OCI-LY3 (cell line): Measurements from ENCODE around the gene RIPPLY3.
A peak's percentile ranks its signal among the peaks of the same experiment; 100 is the strongest.
"Not testable (repeated sequence)": the region's sequence is repeated elsewhere in the genome, so short reads cannot be mapped to it uniquely, and the experiment has no call there.

Source experiments
- H2AFZ ChIP-seq: fragments of 200-600, 300-600 bp; shearing (Covaris generic); 2 replicates; pipeline ENCODE4 v1.6.0; 2014; ENCODE audit warnings: antibody characterized with exemption, low read depth, low read length
- H3K27ac ChIP-seq: fragments of 200-600, 300-600 bp; sonication (generic); 2 replicates; pipeline ENCODE4 v1.5.1; 2014; ENCODE audit warnings: mild to moderate bottlenecking, low read length, moderate library complexity, mixed read lengths
- H3K27me3 ChIP-seq: fragments of 200-600, 300-600 bp; sonication (generic); 2 replicates; pipeline ENCODE4 v1.6.1; 2014; ENCODE audit warnings: low read depth, low read length, mixed read lengths
- H3K36me3 ChIP-seq: fragments of 200-600, 300-600 bp; sonication (generic); replicated peaks from 2 replicates; pipeline ENCODE3; 2014; ENCODE audit warnings: low read depth, low read length, mixed read lengths
- H3K4me1 ChIP-seq: fragments of 300-600, 200-600 bp; sonication (generic); 2 replicates; pipeline ENCODE4 v1.6.1; 2014; ENCODE audit warnings: low read length, mixed read lengths
- H3K4me2 ChIP-seq: fragments of 200-600, 300-600 bp; sonication (generic); 2 replicates; pipeline ENCODE4 v1.6.1; 2014; ENCODE audit warnings: low read length, mixed read lengths
- H3K4me3 ChIP-seq: fragments of 300-600, 200-600 bp; sonication (generic); 2 replicates; pipeline ENCODE4 v1.5.1; 2014; ENCODE audit warnings: antibody characterized with exemption, mild to moderate bottlenecking, low read length, moderate library complexity
- H3K79me2 ChIP-seq: fragments of 300-600, 200-600 bp; shearing (Covaris generic); 2 replicates; pipeline ENCODE4 v1.6.1; 2014; ENCODE audit warnings: mild to moderate bottlenecking, low read length, mixed read lengths
- H3K9ac ChIP-seq: fragments of 300-600, 200-600 bp; shearing (Covaris generic); 2 replicates; pipeline ENCODE4 v1.6.0; 2014; ENCODE audit warnings: mild to moderate bottlenecking, low read length, moderate library complexity
- H3K9me3 ChIP-seq: fragments of 200-600, 300-600 bp; shearing (Covaris generic); 2 replicates; pipeline ENCODE4 v1.6.1; 2014; ENCODE audit warnings: low read length, mixed read lengths; ENCODE audit not compliant: insufficient read depth
- H4K20me1 ChIP-seq: fragments of 200-600, 300-600 bp; sonication (generic); 2 replicates; pipeline ENCODE4 v1.6.1; 2016; ENCODE audit warnings: low read length, mixed read lengths; ENCODE audit not compliant: insufficient read depth
- EZH2phosphoT487 ChIP-seq: fragments of 200-600 bp; shearing (Covaris generic); IDR thresholded peaks from 2 replicates; pipeline ENCODE4 v1.6.1; 2018; ENCODE audit warnings: antibody characterized with exemption, mixed run types, low read depth
- TF ChIP-seq, protein P1 (sequence below): fragments of 200-600, 300-600 bp; sonication (generic); IDR thresholded peaks from 2 replicates; pipeline ENCODE4 v1.5.1; 2014; ENCODE audit warnings: antibody characterized with exemption, low read length, low read depth

Gene RIPPLY3

DNA sequence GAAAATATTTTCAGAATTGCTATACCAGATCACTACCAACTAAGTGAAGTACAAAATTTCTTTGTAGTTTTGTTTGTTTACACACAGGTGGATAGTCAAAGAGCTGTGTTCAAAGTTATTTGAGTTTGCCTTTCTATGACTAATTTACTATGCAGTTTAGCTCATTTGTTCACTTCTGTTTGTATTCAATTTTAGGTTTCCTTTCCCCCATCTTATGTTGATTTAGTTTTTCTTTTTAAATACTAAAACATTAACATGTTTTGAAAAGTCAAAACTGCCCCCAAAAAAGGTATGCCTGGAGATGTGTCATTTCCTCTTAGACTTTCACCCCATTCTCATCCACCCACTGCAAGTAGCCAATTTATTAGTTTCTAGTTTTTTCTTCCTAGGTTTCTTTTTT is 18.7 kb upstream of the RIPPLY3 start:
- Histone ChIP-seq H3K4me3 (no peak overlapping the region), H4K20me1 (no peaks in the 10 kb centered on the region), H2AFZ (no peak overlapping the region), H3K4me2 (no peak overlapping the region), H3K79me2 (no peaks in the 10 kb centered on the region), H3K9ac (no peak overlapping the region), H3K4me1 (peaks cover 6% of the 10 kb centered on the region; the same call in 1 of the 2 replicates), H3K27ac (no peak overlapping the region), H3K9me3 (no peaks in the 10 kb centered on the region), H3K27me3 (no peaks in the 10 kb centered on the region), H3K36me3 (no peaks in the 10 kb centered on the region)
- TF ChIP-seq, protein P1, sequence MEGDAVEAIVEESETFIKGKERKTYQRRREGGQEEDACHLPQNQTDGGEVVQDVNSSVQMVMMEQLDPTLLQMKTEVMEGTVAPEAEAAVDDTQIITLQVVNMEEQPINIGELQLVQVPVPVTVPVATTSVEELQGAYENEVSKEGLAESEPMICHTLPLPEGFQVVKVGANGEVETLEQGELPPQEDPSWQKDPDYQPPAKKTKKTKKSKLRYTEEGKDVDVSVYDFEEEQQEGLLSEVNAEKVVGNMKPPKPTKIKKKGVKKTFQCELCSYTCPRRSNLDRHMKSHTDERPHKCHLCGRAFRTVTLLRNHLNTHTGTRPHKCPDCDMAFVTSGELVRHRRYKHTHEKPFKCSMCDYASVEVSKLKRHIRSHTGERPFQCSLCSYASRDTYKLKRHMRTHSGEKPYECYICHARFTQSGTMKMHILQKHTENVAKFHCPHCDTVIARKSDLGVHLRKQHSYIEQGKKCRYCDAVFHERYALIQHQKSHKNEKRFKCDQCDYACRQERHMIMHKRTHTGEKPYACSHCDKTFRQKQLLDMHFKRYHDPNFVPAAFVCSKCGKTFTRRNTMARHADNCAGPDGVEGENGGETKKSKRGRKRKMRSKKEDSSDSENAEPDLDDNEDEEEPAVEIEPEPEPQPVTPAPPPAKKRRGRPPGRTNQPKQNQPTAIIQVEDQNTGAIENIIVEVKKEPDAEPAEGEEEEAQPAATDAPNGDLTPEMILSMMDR = no peak

DNA sequence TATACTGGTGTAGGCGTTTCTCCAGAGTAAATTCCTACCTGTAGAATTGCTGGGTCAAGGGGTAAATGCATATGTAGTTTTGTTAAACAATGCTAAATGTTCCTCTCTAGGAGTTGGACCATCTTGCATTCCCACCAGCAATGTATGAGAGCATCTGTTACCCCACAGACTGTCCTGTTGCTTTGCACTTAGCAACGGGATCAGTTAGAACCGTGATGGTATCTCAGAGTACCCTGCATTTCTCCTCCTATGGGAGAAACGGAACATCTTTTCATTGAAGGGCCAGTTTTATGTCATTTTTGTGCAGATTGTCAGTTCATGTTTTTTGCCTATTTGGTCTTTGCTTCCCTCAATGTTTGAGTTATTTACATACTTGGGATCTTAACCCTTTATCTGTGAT is 18.0 kb upstream of the RIPPLY3 start:
- H3K4me3 ChIP-seq = no peak overlapping the region
- TF ChIP-seq, protein P1 = no peak
- no peak for TF ChIP-seq EZH2phosphoT487
- H3K4me1 ChIP-seq = peaks cover 6% of the 10 kb centered on the region; the same call in 1 of the 2 replicates
- no peaks in the 10 kb centered on the region for H3K36me3 ChIP-seq
- no peak overlapping the region for H2AFZ ChIP-seq
- H3K9ac ChIP-seq = no peak overlapping the region
- H3K9me3 ChIP-seq = no peaks in the 10 kb centered on the region
- H4K20me1 ChIP-seq = no peaks in the 10 kb centered on the region
- H3K27me3 ChIP-seq = no peaks in the 10 kb centered on the region
- H3K79me2 ChIP-seq = no peaks in the 10 kb centered on the region
- no peak overlapping the region for H3K4me2 ChIP-seq
- H3K27ac ChIP-seq = no peak overlapping the region

DNA sequence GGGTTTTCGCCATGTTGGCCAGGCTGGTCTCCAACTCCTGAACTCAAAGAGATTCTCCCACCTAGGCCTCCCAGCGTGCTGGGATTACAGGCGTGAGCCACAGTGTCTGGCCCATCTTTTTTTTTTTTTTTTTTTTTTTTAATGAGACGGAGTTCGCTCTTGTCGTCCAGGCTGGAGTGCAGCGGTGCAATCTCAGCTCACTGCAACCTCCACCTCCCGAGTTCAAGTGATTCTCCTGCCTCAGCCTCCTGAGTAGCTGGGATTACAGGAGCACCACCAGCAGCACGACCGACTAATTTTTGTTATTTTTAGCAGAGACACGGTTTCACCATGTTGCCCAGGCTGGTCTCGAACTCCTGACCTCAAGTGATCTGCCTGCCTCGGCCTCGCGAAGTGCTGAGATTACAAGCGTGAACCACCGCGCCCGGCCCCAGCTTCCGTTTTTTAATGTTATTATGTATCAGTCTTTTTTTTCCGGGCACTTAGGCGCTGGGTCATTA is 17.3 kb upstream of the RIPPLY3 start:
- peak overlapping the region; percentile 86 for H3K4me3 ChIP-seq

DNA sequence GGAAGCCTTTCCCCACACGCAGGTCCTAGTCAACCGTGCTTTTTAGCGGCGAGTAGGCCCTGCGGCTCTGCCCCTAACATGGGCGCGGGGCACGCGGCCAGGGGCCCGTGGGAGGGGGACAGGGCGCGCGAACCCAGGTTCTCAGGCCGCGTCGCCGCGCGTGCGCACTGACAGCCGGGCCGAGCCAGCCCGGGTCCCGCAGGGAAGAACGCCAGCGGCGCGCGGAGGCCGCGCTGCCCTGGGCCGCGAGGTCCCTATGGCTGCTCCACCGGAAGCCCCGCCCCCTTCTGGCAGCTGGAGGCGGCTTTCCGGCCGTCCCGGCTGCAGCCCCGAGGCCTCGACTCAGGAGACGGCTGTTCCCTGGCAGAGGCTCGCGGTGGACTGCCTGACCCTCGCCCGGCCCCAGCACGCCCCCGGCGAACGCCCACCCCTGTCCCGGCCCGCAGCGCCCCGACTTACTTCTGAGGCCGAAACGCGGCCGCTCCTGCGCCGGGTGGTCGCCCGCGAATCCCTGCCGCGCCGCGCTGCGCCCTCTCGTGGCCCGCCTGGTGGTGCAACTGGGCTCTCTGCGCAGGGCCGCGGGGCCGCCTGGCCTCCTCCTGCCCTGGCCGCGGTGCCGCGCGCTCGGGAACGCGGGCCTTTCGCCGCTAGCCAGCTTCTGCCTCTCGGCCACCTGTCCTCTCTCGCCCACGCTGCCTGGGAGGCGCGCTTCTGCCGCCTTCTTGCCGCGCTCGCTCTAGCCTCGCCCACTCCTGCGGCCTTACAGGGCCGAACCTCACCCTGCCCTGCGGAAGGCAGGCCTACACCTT is 16.6 kb upstream of the RIPPLY3 start:
- H2AFZ ChIP-seq = peak overlapping the region; percentile 96

More for the DNA sequence above, 17.3 kb upstream of the RIPPLY3 start:
- H3K4me1 ChIP-seq, H3K27me3 ChIP-seq, H3K9me3 ChIP-seq, H3K79me2 ChIP-seq, H3K36me3 ChIP-seq, H4K20me1 ChIP-seq: not testable (repeated sequence)
- Histone ChIP-seq H3K27ac (peak overlapping the region; percentile 59), H3K9ac (peak overlapping the region; percentile 71), H2AFZ (peak overlapping the region; percentile 82), H3K4me2 (peak overlapping the region; percentile 75)

More for the DNA sequence above, 16.6 kb upstream of the RIPPLY3 start:
- Histone ChIP-seq H3K27ac (peak overlapping the region; percentile 59), H3K4me2 (peak overlapping the region; percentile 92), H3K9me3 (no peaks in the 10 kb centered on the region), H3K27me3 (no peaks in the 10 kb centered on the region), H3K36me3 (no peaks in the 10 kb centered on the region), H4K20me1 (no peaks in the 10 kb centered on the region), H3K9ac (peak overlapping the region; percentile 71), H3K4me1 (peaks cover 6% of the 10 kb centered on the region; the same call in 1 of the 2 replicates), H3K4me3 (peak overlapping the region; percentile 86), H3K79me2 (no peaks in the 10 kb centered on the region)
- TF ChIP-seq, protein P1 = peak; percentile 49
- TF ChIP-seq EZH2phosphoT487 = no peak
